Lung microvascular endothelial cell (primary cell): ENCODE results near the gene NLRP8. TPM values are rescaled to one million over a fixed set of nuclear protein-coding genes. Genes with fewer than 3 reads are reported as not detected.
"Not testable (repeated sequence)": the region's sequence is repeated elsewhere in the genome, so short reads cannot be mapped to it uniquely, and the experiment has no call there.

Source experiments
- DNase-seq, 2 donors: peaks; one replicate each; pipeline versions ENCODE4 v3.0.0 to v3.0.0-alpha.2; 2010; ENCODE audit warnings: low read depth in 2 of 2
- total RNA-seq: library from RNA; depleted of rRNA; stranded (reverse); fragments of >200 nt; gene quantifications from 2 replicates; pipeline ENCODE4 v1.2.1, GENCODE V29; 2014

Gene NLRP8
- not detected in 2 replicates for total RNA-seq

- no peak for DNase-seq
Measured at GRCh38 chr19:55947532-55947931, at the start of gene NLRP8. Gene NLRP8, plus strand, starts transcription at chr19:55947832.

- no peak for DNase-seq
Measured at GRCh38 chr19:55898911-55899310, 48.7 kb upstream of the NLRP8 start.

GRCh38 chr19:55901369-55902079 is 46.1 kb upstream of the NLRP8 start:
- no peak for DNase-seq

- DNase-seq, result no peak
Measured at GRCh38 chr19:55902080-55902751, 45.4 kb upstream of the NLRP8 start.

- no peak for DNase-seq
Measured at GRCh38 chr19:55907286-55907685, 40.3 kb upstream of the NLRP8 start.

- DNase-seq, result no peak
Measured at GRCh38 chr19:55907746-55908145, 39.9 kb upstream of the NLRP8 start.

- no peak for DNase-seq
Measured at GRCh38 chr19:55909801-55910200, 37.8 kb upstream of the NLRP8 start.

GRCh38 chr19:55912916-55913315 is 34.7 kb upstream of the NLRP8 start:
- no peak for DNase-seq

- no peak for DNase-seq
Measured at GRCh38 chr19:55913643-55914268, 33.9 kb upstream of the NLRP8 start.

GRCh38 chr19:55923556-55923955 is 24.1 kb upstream of the NLRP8 start:
- no peak for DNase-seq

GRCh38 chr19:55927991-55928390 is 19.6 kb upstream of the NLRP8 start:
- no peak for DNase-seq

GRCh38 chr19:55929258-55929657 is 18.4 kb upstream of the NLRP8 start:
- not testable (repeated sequence) for DNase-seq

- DNase-seq, result no peak
Measured at GRCh38 chr19:55930996-55931515, 16.6 kb upstream of the NLRP8 start.

- no peak for DNase-seq
Measured at GRCh38 chr19:55931936-55932386, 15.7 kb upstream of the NLRP8 start, which contains the start of gene NLRP13. Gene NLRP13, minus strand, starts transcription at chr19:55932336. Its CDS starts 25 bp downstream, at chr19:55932311.

GRCh38 chr19:55935206-55935605 is 12.4 kb upstream of the NLRP8 start:
- no peak for DNase-seq

GRCh38 chr19:55939206-55939605 is 8.4 kb upstream of the NLRP8 start:
- DNase-seq, result no peak

- DNase-seq, result no peak
Measured at GRCh38 chr19:55940306-55940705, 7.3 kb upstream of the NLRP8 start.

GRCh38 chr19:55950566-55950965 is 2.9 kb downstream of the NLRP8 start:
- DNase-seq, result not testable (repeated sequence)

GRCh38 chr19:55956431-55956830 is 8.8 kb downstream of the NLRP8 start:
- DNase-seq, result no peak

GRCh38 chr19:55958356-55958755 is 10.7 kb downstream of the NLRP8 start:
- no peak for DNase-seq

- no peak for DNase-seq
Measured at GRCh38 chr19:55959996-55960675, 12.5 kb downstream of the NLRP8 start.

- no peak for DNase-seq
Measured at GRCh38 chr19:55962186-55962585, 14.6 kb downstream of the NLRP8 start.
